HG03103 (cell line): ENCODE data around the gene PRKCB.
"Not testable (repeated sequence)": the region's sequence is repeated elsewhere in the genome, so short reads cannot be mapped to it uniquely, and the experiment has no call there.

Source experiments
- ATAC-seq: cut with Tn5 transposase; IDR thresholded peaks from one replicate; pipeline ENCODE4 v1.9.1; 2021; ENCODE audit warnings: low read depth; ENCODE audit not compliant: unreplicated experiment

Gene PRKCB

GRCh38 chr16:24029841-24030240 lies 194.1 kb downstream of the PRKCB start:
- ATAC-seq, result not testable (repeated sequence)

- ATAC-seq, result no peak
Measured at GRCh38 chr16:24035127-24035842, 199.5 kb downstream of the PRKCB start.

- ATAC-seq, result no peak
Measured at GRCh38 chr16:24036038-24036543, 200.3 kb downstream of the PRKCB start.

GRCh38 chr16:24036614-24037013 lies 200.8 kb downstream of the PRKCB start:
- ATAC-seq, result no peak

- no peak for ATAC-seq
Measured at GRCh38 chr16:24037335-24037734, 201.6 kb downstream of the PRKCB start.

- peak; percentile 52 for ATAC-seq
Measured at GRCh38 chr16:24041834-24042631, 206.2 kb downstream of the PRKCB start.

- no peak for ATAC-seq
Measured at GRCh38 chr16:24044467-24044866, 208.7 kb downstream of the PRKCB start.

- no peak for ATAC-seq
Measured at GRCh38 chr16:24045641-24046040, 209.9 kb downstream of the PRKCB start.

- ATAC-seq, result no peak
Measured at GRCh38 chr16:24046442-24046841, 210.7 kb downstream of the PRKCB start.

- ATAC-seq, result no peak
Measured at GRCh38 chr16:24049113-24049512, 213.3 kb downstream of the PRKCB start.

- no peak for ATAC-seq
Measured at GRCh38 chr16:24051125-24051524, 215.3 kb downstream of the PRKCB start.

GRCh38 chr16:24052329-24053098 lies 216.7 kb downstream of the PRKCB start:
- no peak for ATAC-seq

- no peak for ATAC-seq
Measured at GRCh38 chr16:24053099-24053946, 217.5 kb downstream of the PRKCB start.

GRCh38 chr16:24054741-24055491 lies 219.1 kb downstream of the PRKCB start:
- no peak for ATAC-seq

- no peak for ATAC-seq
Measured at GRCh38 chr16:24062270-24062817, 226.6 kb downstream of the PRKCB start.

GRCh38 chr16:24069036-24069590 lies 233.3 kb downstream of the PRKCB start:
- no peak for ATAC-seq

GRCh38 chr16:24070851-24071250 lies 235.1 kb downstream of the PRKCB start:
- ATAC-seq, result no peak

- no peak for ATAC-seq
Measured at GRCh38 chr16:24071666-24072360, 236.0 kb downstream of the PRKCB start.
